HCT116 (cell line): ENCODE data around the gene TMEM222. TPM values are rescaled to one million over a fixed set of nuclear protein-coding genes. Genes with fewer than 3 reads are reported as not detected.

Experiments used
- ATAC-seq: fragments of 200-7000 bp; cut with Tn5 transposase; 2 replicates; pipeline ENCODE4 v1.9.1; 2020; ENCODE audit warnings: mild to moderate bottlenecking, moderate library complexity
- BruUV-seq: library from RNA; stranded (reverse); fragments of 400-500 nt; replicated peaks from 2 replicates; lab custom pipeline; 2021; lab: Mats Ljungman, UMichigan
- CTCF ChIA-PET: fragments of 300-600 bp; sonication (Branson Sonifier 250); formaldehyde crosslinking; loops from one replicate; lab custom pipeline; 2021; ENCODE audit warnings: antibody characterized with exemption; lab: Charles Lee
- POLR2A ChIA-PET: fragments of 300-600, 350-600 bp; sonication (Branson Sonifier 250); formaldehyde crosslinking; loops from one replicate; lab custom pipeline; 2021; ENCODE audit warnings: antibody characterized with exemption; lab: Charles Lee
- RAD21 ChIA-PET, 2 experiments: fragments of 300-600 bp; sonication (Branson Sonifier 250); formaldehyde crosslinking; loops; one replicate each; lab custom pipeline; 2023; ENCODE audit warnings: low total read pairs in 2 of 2; ENCODE audit not compliant: uncharacterized antibody in 2 of 2, unreplicated experiment in 2 of 2, low non-redundant PET in 1 of 2; lab: Charles Lee
- DNase-seq: peaks from one replicate; pipeline ENCODE4 v3.0.0-alpha.2; 2010; ENCODE audit warnings: low read depth, low spot score
- H2AFZ ChIP-seq: fragments of 200-600 bp; shearing (Covaris generic), sonication (generic); 2 replicates; pipeline ENCODE4 v1.6.1; 2017; ENCODE audit warnings: low read depth, mixed run types, mixed read lengths, antibody characterized with exemption, low read length; ENCODE audit not compliant: poor library complexity, severe bottlenecking
- H3K27ac ChIP-seq: 2 replicates; pipeline ENCODE4 v1.5.1; 2012; ENCODE audit warnings: low read depth, low read length
- H3K27me3 ChIP-seq: fragments of 200-600 bp; sonication (generic); 2 replicates; pipeline ENCODE4 v1.6.1; 2016; ENCODE audit warnings: mixed run types, low read length, mixed read lengths; ENCODE audit not compliant: insufficient read depth
- H3K36me3 ChIP-seq, 2 experiments: fragments of 200-500 bp in 1 of 2; fragments of 200-600 bp in 1 of 2; sonication (Bioruptor generic) in 1 of 2; sonication (generic) in 1 of 2; 2 replicates each; pipeline versions ENCODE4 v1.5.1 to v1.6.1; 2014 to 2016; ENCODE audit warnings: low read length in 2 of 2, inconsistent platforms in 1 of 2, mixed read lengths in 1 of 2, mixed run types in 1 of 2; ENCODE audit not compliant: insufficient read depth in 2 of 2, control insufficient read depth in 1 of 2
- H3K4me1 ChIP-seq, 2 experiments: fragments of 200-600 bp in 1 of 2; sonication (generic) in 1 of 2; 2 replicates each; pipeline versions ENCODE4 v1.5.1 to v1.6.1; 2012 to 2017; ENCODE audit warnings: low read length in 2 of 2, inconsistent platforms in 1 of 2, mild to moderate bottlenecking in 1 of 2, mixed read lengths in 1 of 2, mixed run types in 1 of 2, moderate library complexity in 1 of 2; ENCODE audit not compliant: insufficient read depth in 2 of 2, control insufficient read depth in 1 of 2
- H3K4me2 ChIP-seq: fragments of 200-600 bp; sonication (generic); 2 replicates; pipeline ENCODE4 v1.6.1; 2017; ENCODE audit warnings: mixed run types, low read length, mixed read lengths
- H3K4me3 ChIP-seq, 2 experiments: fragments of 200-600 bp in 1 of 2; sonication (generic) in 1 of 2; replicated peaks in 1 of 2; 2 replicates each; pipeline ENCODE4 v1.5.1; 2011 to 2016; ENCODE audit warnings: low read length in 2 of 2, control low read depth in 1 of 2, low read depth in 1 of 2, mild to moderate bottlenecking in 1 of 2, mixed read lengths in 1 of 2, mixed run types in 1 of 2
- H3K79me2 ChIP-seq: fragments of 200-600 bp; sonication (generic); 2 replicates; pipeline ENCODE4 v1.6.1; 2017; ENCODE audit warnings: mild to moderate bottlenecking, mixed run types, low read length, moderate library complexity, mixed read lengths; ENCODE audit not compliant: insufficient read depth
- H3K9ac ChIP-seq: fragments of 200-600 bp; sonication (generic); 2 replicates; pipeline ENCODE4 v1.6.1; 2016; ENCODE audit warnings: low read length, mixed read lengths
- H3K9me2 ChIP-seq: fragments of 200-600 bp; sonication (generic), shearing (Covaris generic); 2 replicates; pipeline ENCODE4 v1.6.1; 2017; ENCODE audit warnings: mixed run types, mild to moderate bottlenecking, moderate library complexity; ENCODE audit not compliant: insufficient read depth
- H3K9me3 ChIP-seq, 2 experiments: fragments of 200-500 bp in 1 of 2; fragments of 200-600 bp in 1 of 2; sonication (Bioruptor generic) in 1 of 2; sonication (generic) in 1 of 2; 2 replicates each; pipeline ENCODE4 v1.6.1; 2014 to 2017; ENCODE audit warnings: low read length in 2 of 2, mixed read lengths in 2 of 2, inconsistent platforms in 1 of 2, low read depth in 1 of 2, mild to moderate bottlenecking in 1 of 2, mixed run types in 1 of 2, moderate library complexity in 1 of 2; ENCODE audit not compliant: control insufficient read depth in 1 of 2, insufficient read depth in 1 of 2
- H4K20me1 ChIP-seq: fragments of 200-600 bp; sonication (generic), shearing (Covaris generic); 2 replicates; pipeline ENCODE4 v1.6.1; 2017; ENCODE audit warnings: mixed run types, mild to moderate bottlenecking, moderate library complexity; ENCODE audit not compliant: insufficient read depth
- ATF3 ChIP-seq: IDR thresholded peaks from 2 replicates; pipeline ENCODE4 v1.6.1; 2012
- CBX3 ChIP-seq: IDR thresholded peaks from 2 replicates; pipeline ENCODE4 v1.6.1; 2012; ENCODE audit warnings: low read depth
- CTCF ChIP-seq, 3 experiments: fragments of 200-600 bp in 1 of 3; sonication (generic) in 1 of 3; IDR thresholded peaks in 2 of 3; conservative IDR thresholded peaks in 1 of 3; 2 replicates each; pipeline ENCODE4 v1.5.1; 2012 to 2017; ENCODE audit warnings: low read depth in 2 of 3, low read length in 2 of 3, antibody characterized with exemption in 1 of 3, borderline replicate concordance in 1 of 3, control low read depth in 1 of 3, mild to moderate bottlenecking in 1 of 3, mixed read lengths in 1 of 3, mixed run types in 1 of 3, moderate library complexity in 1 of 3; ENCODE audit not compliant: insufficient read depth in 1 of 3
- EGR1 ChIP-seq: IDR thresholded peaks from 2 replicates; pipeline ENCODE4 v1.6.1; 2012; ENCODE audit warnings: low read depth
- ELF1 ChIP-seq: IDR thresholded peaks from 2 replicates; pipeline ENCODE4 v1.6.1; 2012; ENCODE audit warnings: low read depth, borderline replicate concordance
- EZH2 ChIP-seq: fragments of 200-600 bp; sonication (generic); IDR thresholded peaks from 2 replicates; pipeline ENCODE4 v1.6.1; 2017; ENCODE audit warnings: antibody characterized with exemption, mixed run types
- EZH2phosphoT487 ChIP-seq: fragments of 200-600 bp; IDR thresholded peaks from 2 replicates; pipeline ENCODE4 v1.6.1; 2018; ENCODE audit warnings: antibody characterized with exemption, borderline replicate concordance
- MAX ChIP-seq: IDR thresholded peaks from 2 replicates; pipeline ENCODE4 v1.6.1; 2012
- POLR2AphosphoS5 ChIP-seq: IDR thresholded peaks from 2 replicates; pipeline ENCODE4 v1.6.1; 2011; ENCODE audit warnings: mild to moderate bottlenecking, low read depth, low read length, moderate library complexity
- RAD21 ChIP-seq: IDR thresholded peaks from 2 replicates; pipeline ENCODE4 v1.6.1; 2012; ENCODE audit warnings: low read depth, mild to moderate bottlenecking
- REST ChIP-seq: IDR thresholded peaks from 2 replicates; pipeline ENCODE4 v1.6.1; 2012; ENCODE audit warnings: low read depth
- SIN3A ChIP-seq: IDR thresholded peaks from 2 replicates; pipeline ENCODE4 v1.6.1; 2012; ENCODE audit warnings: low read depth
- TCF7L2 ChIP-seq: IDR thresholded peaks from 2 replicates; pipeline ENCODE4 v1.7.0; 2011; ENCODE audit warnings: borderline replicate concordance, inconsistent platforms; ENCODE audit not compliant: insufficient read depth, insufficient read length; ENCODE audit errors: extremely low read depth
- YY1 ChIP-seq: IDR thresholded peaks from 2 replicates; pipeline ENCODE4 v1.6.1; 2011; ENCODE audit warnings: low read length, low read depth, moderate library complexity, mild to moderate bottlenecking; ENCODE audit not compliant: insufficient replicate concordance; ENCODE audit errors: extremely low read depth
- ZBTB33 ChIP-seq: IDR thresholded peaks from 2 replicates; pipeline ENCODE4 v1.6.1; 2011; ENCODE audit warnings: mild to moderate bottlenecking, low read length, moderate library complexity; ENCODE audit not compliant: insufficient replicate concordance; ENCODE audit errors: extremely low read depth
- ZFX ChIP-seq: fragments of 450-650 bp; IDR thresholded peaks from 2 replicates; pipeline ENCODE4 v1.6.1; 2017
- ZNF274 ChIP-seq: fragments of 200-500 bp; sonication (Bioruptor generic); IDR thresholded peaks from 2 replicates; pipeline ENCODE4 v1.6.1; 2014; ENCODE audit warnings: mild to moderate bottlenecking, low read depth, low read length, inconsistent platforms
- intact Hi-C: fragments of 100-400 bp; cut with micrococcal nuclease; formaldehyde crosslinking; loops from 2 replicates; pipeline ENCODE4 v1.10.0; 2022
- total RNA-seq: library from RNA; stranded (reverse); gene quantifications from one replicate; pipeline ENCODE4 v1.2.1, GENCODE V29; 2021; ENCODE audit not compliant: unreplicated experiment

Gene TMEM222
- total RNA-seq, 1 experiment from 2014 or later = 32.8 TPM

- peaks cover 11 to 59% of the 10 kb centered on the region in 2 experiments for H3K4me1 ChIP-seq
- CTCF ChIA-PET = interaction anchor here (0.9 to 3.4 kb wide), 6 partner anchors 9 to 17 kb away, joined by 3 to 10 read pairs (median 4); partner anchors contain the start of gene MAP3K6
- no peaks in the 10 kb centered on the region for H3K36me3 ChIP-seq
- no peak overlapping the region for H3K27ac ChIP-seq
- POLR2A ChIA-PET = interaction anchor here (0.9 to 3.9 kb wide), 4 partner anchors 9 to 82 kb away, joined by 3 to 26 read pairs (median 7); partner anchors contain the start of gene MAP3K6
- TF ChIP-seq ZFX (no peak), TCF7L2 (no peak), EZH2 (no peak), POLR2AphosphoS5 (no peak), YY1 (no peak), ZNF274 (no peak), ZBTB33 (no peak), MAX (no peak), EZH2phosphoT487 (no peak), CTCF (IDR thresholded peaks at IDR 0.05 in 2 of 3, conservative IDR thresholded peaks at IDR 0.05 in 1 of 3; ENCODE audit: borderline replicate concordance in 1 of 3, insufficient read depth in 1 of 3, low read depth in 2 of 3, low read length in 2 of 3) (no peak), EGR1 (no peak), ELF1 (no peak), RAD21 (no peak), CBX3 (no peak), REST (no peak), ATF3 (no peak), SIN3A (no peak)
- no peaks in the 10 kb centered on the region for H4K20me1 ChIP-seq
- H3K9ac ChIP-seq = no peak overlapping the region; the same call in 1 of the 2 replicates
- no peaks in the 10 kb centered on the region for H3K79me2 ChIP-seq
- intact Hi-C loops = no loop called here
- no peaks in the 10 kb centered on the region for H3K9me2 ChIP-seq
- BruUV-seq = no TSS peak
- DNase-seq (no peak), ATAC-seq (no peak)
- H3K4me2 ChIP-seq = peak overlapping the region; percentile 98; the same call in 1 of the 2 replicates
- H3K4me3 ChIP-seq = no peak overlapping the region; a peak in 2 of 4 replicates
- no peak overlapping the region for H2AFZ ChIP-seq
- H3K9me3 ChIP-seq = no peaks in the 10 kb centered on the region
- no peaks in the 10 kb centered on the region for H3K27me3 ChIP-seq
- RAD21 ChIA-PET = no interaction called here
Measured at GRCh38 chr1:27381969-27382762, 60.2 kb downstream of the TMEM222 start.
